Measurements from ENCODE around the gene SPECC1. TPM values are rescaled to one million over a fixed set of nuclear protein-coding genes. Genes with fewer than 3 reads are reported as not detected.
"Not testable (repeated sequence)": the region's sequence is repeated elsewhere in the genome, so short reads cannot be mapped to it uniquely, and the experiment has no call there.

SPECC1 gene
- total RNA-seq, 1 donor from 2014 or later: 25.8 TPM

DNA sequence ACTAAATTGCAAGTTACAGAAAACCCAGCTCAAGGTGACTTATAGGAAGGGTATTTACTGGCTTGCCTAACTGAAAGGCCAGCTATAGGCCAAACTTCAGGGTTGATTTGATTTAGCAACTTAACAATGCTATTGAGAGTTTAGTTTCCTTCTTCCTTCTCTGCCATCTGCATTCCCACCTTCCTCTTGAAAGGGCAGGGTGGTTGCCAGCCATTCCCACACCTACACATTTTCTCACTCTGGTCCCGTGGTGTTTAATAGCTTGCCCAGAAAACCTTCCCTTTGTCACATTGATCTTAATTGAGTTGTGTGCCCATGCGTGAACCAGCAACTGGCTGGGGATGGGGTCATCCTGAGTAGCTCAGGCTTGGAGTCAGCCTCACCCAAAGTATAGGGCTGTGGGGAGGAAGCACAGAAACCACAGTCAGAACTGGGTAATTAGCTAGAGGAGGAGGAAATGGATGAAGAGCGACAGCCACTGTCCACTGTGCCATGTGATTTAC is 194.7 kb downstream of the SPECC1 start:
- no peak for DNase-seq (ENCODE audit: low spot score)

GRCh38 chr17:20205609-20206008 is 196.4 kb downstream of the SPECC1 start:
- no peak for DNase-seq (ENCODE audit: low spot score)

DNA sequence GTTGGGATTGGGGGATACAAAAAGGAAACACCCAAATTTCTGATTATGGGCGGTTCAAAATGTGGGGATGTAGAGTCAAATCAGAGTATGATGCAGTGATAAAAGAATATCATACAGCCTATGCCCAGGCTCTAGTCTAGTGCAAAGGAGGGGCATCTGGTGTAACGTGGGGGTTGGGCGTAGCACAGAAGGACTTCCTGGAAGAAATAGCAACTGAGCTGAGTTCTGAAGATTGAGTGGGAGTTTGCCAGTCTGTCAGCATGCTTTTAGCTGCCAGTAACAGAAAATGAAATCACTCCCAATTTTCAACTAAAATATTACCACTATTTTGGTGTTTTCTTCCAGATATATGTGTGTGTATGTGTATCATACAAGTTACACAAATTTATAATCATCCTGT is 196.9 kb downstream of the SPECC1 start:
- DNase-seq (ENCODE audit: low spot score): no peak

GRCh38 chr17:20206591-20206990 is 197.4 kb downstream of the SPECC1 start:
- no peak for DNase-seq (ENCODE audit: low spot score)

DNA sequence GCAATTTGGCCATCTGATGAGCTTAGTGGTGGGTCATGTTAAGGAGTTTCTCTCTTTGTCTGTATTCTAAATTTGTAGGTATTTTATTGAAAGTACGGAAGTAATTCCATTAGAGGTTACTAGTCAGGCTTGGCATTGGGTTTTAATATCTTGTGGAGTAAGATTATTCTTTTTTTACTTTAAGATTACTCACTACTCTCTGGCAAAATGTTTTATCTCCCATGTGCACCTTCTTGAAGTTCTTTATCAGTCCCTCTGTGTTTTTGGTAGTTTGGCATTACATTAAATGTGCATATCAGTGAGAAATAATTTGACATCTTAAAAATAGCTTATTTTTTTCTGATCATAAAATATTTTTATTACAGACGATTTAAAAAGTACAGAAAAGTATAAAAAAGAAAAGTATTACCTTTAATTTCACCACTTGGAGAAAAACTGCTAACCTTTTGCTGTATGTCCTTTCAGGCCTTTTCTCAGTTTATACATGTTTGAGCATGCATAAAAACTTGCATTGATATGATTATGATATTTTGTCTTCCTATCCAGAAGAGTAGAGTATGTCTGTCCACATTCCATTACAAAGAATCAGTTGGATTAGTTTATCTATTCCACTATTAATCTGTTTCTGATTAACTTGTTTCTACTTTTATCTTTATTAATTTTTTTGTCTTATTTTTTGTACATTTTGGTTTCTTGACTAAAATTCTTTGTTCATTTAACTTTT is 198.3 kb downstream of the SPECC1 start:
- DNase-seq (ENCODE audit: low spot score): no peak

DNA sequence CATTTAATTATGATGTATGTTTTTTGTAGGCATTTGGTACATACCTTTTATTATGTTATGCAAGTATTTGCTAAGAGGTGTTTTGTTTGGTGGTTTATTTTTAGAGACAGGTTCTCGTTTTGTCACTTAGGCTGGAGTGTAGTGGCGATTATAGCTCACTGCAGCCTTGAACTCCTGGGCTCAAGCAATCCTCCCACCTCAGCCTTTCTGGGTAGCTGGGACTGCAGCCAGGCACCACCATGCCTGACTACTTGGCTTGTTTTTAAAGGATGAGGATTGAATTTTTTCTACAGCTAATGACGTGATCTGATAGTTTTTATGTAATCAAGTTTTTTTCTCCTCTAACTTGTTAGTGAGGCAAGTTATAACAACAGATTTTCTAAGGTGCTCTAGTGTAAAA is 199.6 kb downstream of the SPECC1 start:
- DNase-seq (ENCODE audit: low spot score): no peak

GRCh38 chr17:20210180-20210579 is 201.0 kb downstream of the SPECC1 start:
- DNase-seq (ENCODE audit: low spot score): no peak

GRCh38 chr17:20210614-20211013 is 201.5 kb downstream of the SPECC1 start:
- no peak for DNase-seq (ENCODE audit: low spot score)

DNA sequence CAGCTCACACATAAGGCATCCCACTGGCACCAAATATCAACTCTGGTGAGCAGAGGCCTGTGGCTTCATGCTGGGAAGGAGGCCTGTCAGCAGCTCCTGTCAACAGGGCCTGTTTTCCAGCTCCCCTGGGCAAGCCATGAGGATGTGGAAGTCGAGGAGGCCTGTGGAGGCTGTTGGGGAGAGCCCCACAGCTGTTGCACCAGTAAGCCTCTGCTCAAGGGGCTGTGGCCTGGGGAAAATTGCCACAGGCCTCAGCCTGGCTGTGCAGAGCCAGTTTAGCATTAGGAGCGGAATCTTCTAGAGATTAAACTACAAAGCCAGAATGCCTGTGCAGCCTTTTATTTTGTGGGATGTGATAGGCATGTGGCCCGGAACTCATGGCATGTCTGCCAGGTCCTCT is 202.1 kb downstream of the SPECC1 start:
- DNase-seq (ENCODE audit: low spot score): no peak

- no peak for DNase-seq (ENCODE audit: low spot score)
These were observed 204.3 kb downstream of the SPECC1 start for GRCh38 chr17:20213449-20213848.

GRCh38 chr17:20214794-20215193 is 205.6 kb downstream of the SPECC1 start:
- DNase-seq (ENCODE audit: low spot score): no peak

DNA sequence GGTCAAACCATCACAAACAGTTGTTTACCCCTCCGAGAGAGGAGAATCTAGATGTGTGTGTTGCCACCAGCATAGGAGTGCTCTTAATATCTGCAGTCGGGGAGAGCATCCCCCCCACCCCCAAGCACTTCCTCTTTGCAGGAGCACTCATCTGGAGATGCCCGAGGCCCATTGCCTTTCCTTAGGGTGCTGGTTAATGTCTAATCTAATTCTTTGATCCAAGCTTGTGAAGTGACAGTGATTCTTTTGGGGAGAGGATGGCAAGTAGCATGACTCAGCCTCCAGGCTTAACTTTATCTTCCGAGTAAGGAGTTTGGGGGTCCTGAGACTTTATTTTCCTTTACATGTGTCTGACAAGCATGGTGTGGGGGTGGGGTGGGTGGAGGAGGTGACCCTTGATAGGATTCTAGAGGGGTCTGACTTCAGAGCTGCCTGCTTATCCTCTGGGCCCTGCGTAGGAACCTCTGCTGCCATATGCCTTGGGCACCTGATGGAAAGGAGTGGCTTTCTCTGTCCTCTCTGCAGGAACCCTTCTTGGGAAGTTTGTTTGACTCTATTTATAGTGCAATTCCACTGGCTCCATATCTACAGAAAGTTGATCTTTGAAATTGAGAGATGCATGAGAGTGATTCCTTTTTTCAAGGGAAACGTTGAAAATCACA is 207.1 kb downstream of the SPECC1 start:
- no peak for DNase-seq (ENCODE audit: low spot score)

GRCh38 chr17:20216853-20217252 is 207.7 kb downstream of the SPECC1 start:
- DNase-seq (ENCODE audit: low spot score): no peak

- DNase-seq (ENCODE audit: low spot score): no peak
These were observed 208.5 kb downstream of the SPECC1 start for GRCh38 chr17:20217677-20218076.

DNA sequence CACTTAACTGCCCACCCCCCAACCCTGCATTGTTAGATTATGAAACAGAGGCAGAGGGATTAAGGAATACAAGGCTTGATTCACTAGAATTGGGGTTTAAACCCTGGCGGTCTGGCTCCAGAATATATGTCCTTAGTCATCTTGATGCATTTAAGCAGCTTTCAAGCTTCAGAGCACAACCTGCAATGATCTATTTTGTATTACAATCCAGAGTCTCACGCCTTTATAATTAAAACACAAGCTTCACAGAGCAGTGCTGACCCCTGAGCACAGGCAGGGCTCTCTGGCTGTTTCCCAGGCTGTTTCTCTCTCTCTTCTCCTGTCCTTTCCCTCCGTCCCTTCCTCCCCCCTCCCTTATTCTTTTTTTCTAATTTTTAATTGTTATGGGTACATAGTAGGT is 209.1 kb downstream of the SPECC1 start:
- DNase-seq (ENCODE audit: low spot score): no peak

DNA sequence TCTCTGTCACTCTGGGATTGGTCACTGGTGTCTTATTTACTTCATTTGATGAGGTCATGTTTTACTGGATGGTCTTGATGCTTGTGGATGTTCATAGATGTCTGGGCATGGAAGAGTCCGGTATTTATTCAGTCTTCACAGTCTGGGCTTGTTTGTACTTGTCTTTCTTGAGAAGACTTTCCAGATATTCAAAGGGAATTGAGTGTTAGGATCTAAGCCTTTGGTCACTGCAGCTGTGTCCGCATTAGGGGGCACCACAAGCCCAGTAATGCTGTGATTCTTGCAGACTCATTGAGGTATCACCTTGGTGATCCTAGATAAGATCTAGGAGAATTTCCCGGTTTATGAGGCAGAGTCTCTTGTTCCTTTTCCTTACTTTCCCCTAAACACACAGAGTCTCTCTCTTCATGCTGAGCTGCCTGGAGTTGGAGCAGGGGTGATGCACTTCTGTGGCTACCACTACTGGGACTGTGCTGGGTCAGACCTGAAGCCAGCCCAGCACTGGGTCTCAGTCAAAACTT is 214.7 kb downstream of the SPECC1 start:
- no peak for DNase-seq (ENCODE audit: low spot score)

DNA sequence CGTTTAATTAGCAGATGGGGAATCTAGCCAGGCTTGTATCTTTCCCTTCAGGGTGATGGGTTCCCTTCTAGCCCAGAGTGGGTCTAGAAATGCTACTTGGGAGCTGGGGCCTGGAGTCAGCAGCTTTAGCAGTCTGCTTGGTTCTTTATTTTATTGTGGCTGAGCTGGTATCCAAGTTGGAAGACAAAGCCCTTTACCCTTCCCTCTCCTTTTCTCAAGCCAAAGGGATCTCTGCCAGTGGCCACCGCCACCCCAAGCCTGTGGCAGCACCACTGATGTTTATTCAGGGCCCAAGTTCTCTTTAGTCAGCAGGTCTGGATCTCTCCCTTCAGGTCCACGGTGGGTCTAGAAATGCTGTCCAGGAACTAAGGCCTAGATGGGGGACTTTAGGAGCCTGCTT is 215.2 kb downstream of the SPECC1 start:
- no peak for DNase-seq (ENCODE audit: low spot score)

GRCh38 chr17:20225162-20226115 is 216.3 kb downstream of the SPECC1 start:
- no peak for DNase-seq (ENCODE audit: low spot score)

DNA sequence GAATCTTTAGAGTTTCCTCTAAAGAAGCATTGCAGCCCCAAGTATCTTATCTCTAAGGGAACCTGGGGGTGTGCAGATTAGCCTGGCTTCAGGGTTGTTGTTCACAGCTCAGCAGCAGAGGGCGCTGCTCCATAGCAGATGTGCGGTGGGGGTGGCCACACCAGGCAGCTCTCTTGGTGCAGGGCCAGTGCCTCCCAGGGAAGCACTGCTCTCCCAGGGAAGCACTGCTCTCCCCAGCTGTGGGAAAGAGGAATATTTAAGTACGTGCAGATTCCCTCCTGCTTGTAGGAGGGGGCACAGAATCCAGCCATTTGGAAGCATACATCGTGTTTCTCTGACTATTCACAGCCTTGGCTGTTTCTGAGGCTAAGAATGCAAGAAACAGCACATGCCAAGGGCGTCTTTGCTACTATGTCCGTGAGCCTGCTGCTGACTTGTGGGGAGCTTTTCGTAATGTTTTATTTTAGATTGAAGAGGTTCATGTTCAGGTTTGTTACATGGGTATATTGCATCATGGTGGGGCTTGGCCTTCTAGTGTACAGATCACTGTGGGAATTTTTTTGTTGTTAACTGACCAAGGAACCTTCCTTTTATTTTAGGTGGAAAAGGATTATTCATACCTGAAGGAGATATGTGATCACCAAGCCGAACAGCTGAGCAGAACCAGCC is 217.8 kb downstream of the SPECC1 start:
- DNase-seq (ENCODE audit: low spot score): no peak

- DNase-seq (ENCODE audit: low spot score): not testable (repeated sequence)
These were observed 218.7 kb downstream of the SPECC1 start for GRCh38 chr17:20227720-20228370.

Data from mesenteric fat pad (tissue), 1 donor.